HCT116 (cell line): ENCODE measurements around the gene IGLL1. TPM values are rescaled to one million over a fixed set of nuclear protein-coding genes. Genes with fewer than 3 reads are reported as not detected.
"Not testable (repeated sequence)": the region's sequence is repeated elsewhere in the genome, so short reads cannot be mapped to it uniquely, and the experiment has no call there.

Experiments
- ATAC-seq: fragments of 200-7000 bp; cut with Tn5 transposase; 2 replicates; pipeline ENCODE4 v1.9.1; 2020; ENCODE audit warnings: mild to moderate bottlenecking, moderate library complexity
- BruUV-seq: library from RNA; stranded (reverse); fragments of 400-500 nt; replicated peaks from 2 replicates; lab custom pipeline; 2021; lab: Mats Ljungman, UMichigan
- CTCF ChIA-PET: fragments of 300-600 bp; sonication (Branson Sonifier 250); formaldehyde crosslinking; loops from one replicate; lab custom pipeline; 2021; ENCODE audit warnings: antibody characterized with exemption; lab: Charles Lee
- POLR2A ChIA-PET: fragments of 300-600, 350-600 bp; sonication (Branson Sonifier 250); formaldehyde crosslinking; loops from one replicate; lab custom pipeline; 2021; ENCODE audit warnings: antibody characterized with exemption; lab: Charles Lee
- RAD21 ChIA-PET, 2 experiments: fragments of 300-600 bp; sonication (Branson Sonifier 250); formaldehyde crosslinking; loops; one replicate each; lab custom pipeline; 2023; ENCODE audit warnings: low total read pairs in 2 of 2; ENCODE audit not compliant: uncharacterized antibody in 2 of 2, unreplicated experiment in 2 of 2, low non-redundant PET in 1 of 2; lab: Charles Lee
- DNase-seq: peaks from one replicate; pipeline ENCODE4 v3.0.0-alpha.2; 2010; ENCODE audit warnings: low read depth, low spot score
- H2AFZ ChIP-seq: fragments of 200-600 bp; shearing (Covaris generic), sonication (generic); 2 replicates; pipeline ENCODE4 v1.6.1; 2017; ENCODE audit warnings: low read depth, mixed run types, mixed read lengths, antibody characterized with exemption, low read length; ENCODE audit not compliant: poor library complexity, severe bottlenecking
- H3K27ac ChIP-seq: 2 replicates; pipeline ENCODE4 v1.5.1; 2012; ENCODE audit warnings: low read depth, low read length
- H3K27me3 ChIP-seq: fragments of 200-600 bp; sonication (generic); 2 replicates; pipeline ENCODE4 v1.6.1; 2016; ENCODE audit warnings: mixed run types, low read length, mixed read lengths; ENCODE audit not compliant: insufficient read depth
- H3K36me3 ChIP-seq, 2 experiments: fragments of 200-500 bp in 1 of 2; fragments of 200-600 bp in 1 of 2; sonication (Bioruptor generic) in 1 of 2; sonication (generic) in 1 of 2; 2 replicates each; pipeline versions ENCODE4 v1.5.1 to v1.6.1; 2014 to 2016; ENCODE audit warnings: low read length in 2 of 2, inconsistent platforms in 1 of 2, mixed read lengths in 1 of 2, mixed run types in 1 of 2; ENCODE audit not compliant: insufficient read depth in 2 of 2, control insufficient read depth in 1 of 2
- H3K4me1 ChIP-seq, 2 experiments: fragments of 200-600 bp in 1 of 2; sonication (generic) in 1 of 2; 2 replicates each; pipeline versions ENCODE4 v1.5.1 to v1.6.1; 2012 to 2017; ENCODE audit warnings: low read length in 2 of 2, inconsistent platforms in 1 of 2, mild to moderate bottlenecking in 1 of 2, mixed read lengths in 1 of 2, mixed run types in 1 of 2, moderate library complexity in 1 of 2; ENCODE audit not compliant: insufficient read depth in 2 of 2, control insufficient read depth in 1 of 2
- H3K4me2 ChIP-seq: fragments of 200-600 bp; sonication (generic); 2 replicates; pipeline ENCODE4 v1.6.1; 2017; ENCODE audit warnings: mixed run types, low read length, mixed read lengths
- H3K4me3 ChIP-seq, 2 experiments: fragments of 200-600 bp in 1 of 2; sonication (generic) in 1 of 2; replicated peaks in 1 of 2; 2 replicates each; pipeline ENCODE4 v1.5.1; 2011 to 2016; ENCODE audit warnings: low read length in 2 of 2, control low read depth in 1 of 2, low read depth in 1 of 2, mild to moderate bottlenecking in 1 of 2, mixed read lengths in 1 of 2, mixed run types in 1 of 2
- H3K79me2 ChIP-seq: fragments of 200-600 bp; sonication (generic); 2 replicates; pipeline ENCODE4 v1.6.1; 2017; ENCODE audit warnings: mild to moderate bottlenecking, mixed run types, low read length, moderate library complexity, mixed read lengths; ENCODE audit not compliant: insufficient read depth
- H3K9ac ChIP-seq: fragments of 200-600 bp; sonication (generic); 2 replicates; pipeline ENCODE4 v1.6.1; 2016; ENCODE audit warnings: low read length, mixed read lengths
- H3K9me2 ChIP-seq: fragments of 200-600 bp; sonication (generic), shearing (Covaris generic); 2 replicates; pipeline ENCODE4 v1.6.1; 2017; ENCODE audit warnings: mixed run types, mild to moderate bottlenecking, moderate library complexity; ENCODE audit not compliant: insufficient read depth
- H3K9me3 ChIP-seq, 2 experiments: fragments of 200-500 bp in 1 of 2; fragments of 200-600 bp in 1 of 2; sonication (Bioruptor generic) in 1 of 2; sonication (generic) in 1 of 2; 2 replicates each; pipeline ENCODE4 v1.6.1; 2014 to 2017; ENCODE audit warnings: low read length in 2 of 2, mixed read lengths in 2 of 2, inconsistent platforms in 1 of 2, low read depth in 1 of 2, mild to moderate bottlenecking in 1 of 2, mixed run types in 1 of 2, moderate library complexity in 1 of 2; ENCODE audit not compliant: control insufficient read depth in 1 of 2, insufficient read depth in 1 of 2
- H4K20me1 ChIP-seq: fragments of 200-600 bp; sonication (generic), shearing (Covaris generic); 2 replicates; pipeline ENCODE4 v1.6.1; 2017; ENCODE audit warnings: mixed run types, mild to moderate bottlenecking, moderate library complexity; ENCODE audit not compliant: insufficient read depth
- CEBPB ChIP-seq: IDR thresholded peaks from 2 replicates; pipeline ENCODE4 v1.6.1; 2012; ENCODE audit warnings: low read depth
- EGR1 ChIP-seq: IDR thresholded peaks from 2 replicates; pipeline ENCODE4 v1.6.1; 2012; ENCODE audit warnings: low read depth
- ELF1 ChIP-seq: IDR thresholded peaks from 2 replicates; pipeline ENCODE4 v1.6.1; 2012; ENCODE audit warnings: low read depth, borderline replicate concordance
- EZH2phosphoT487 ChIP-seq: fragments of 200-600 bp; IDR thresholded peaks from 2 replicates; pipeline ENCODE4 v1.6.1; 2018; ENCODE audit warnings: antibody characterized with exemption, borderline replicate concordance
- FOSL1 ChIP-seq: IDR thresholded peaks from 2 replicates; pipeline ENCODE4 v1.6.1; 2012; ENCODE audit warnings: low read depth
- POLR2A ChIP-seq: IDR thresholded peaks from 2 replicates; pipeline ENCODE4 v1.7.0; 2011; ENCODE audit warnings: borderline replicate concordance; ENCODE audit not compliant: insufficient read depth, insufficient read length; ENCODE audit errors: extremely low read depth
- POLR2AphosphoS5 ChIP-seq: IDR thresholded peaks from 2 replicates; pipeline ENCODE4 v1.6.1; 2011; ENCODE audit warnings: mild to moderate bottlenecking, low read depth, low read length, moderate library complexity
- RAD21 ChIP-seq: IDR thresholded peaks from 2 replicates; pipeline ENCODE4 v1.6.1; 2012; ENCODE audit warnings: low read depth, mild to moderate bottlenecking
- SIN3A ChIP-seq: IDR thresholded peaks from 2 replicates; pipeline ENCODE4 v1.6.1; 2012; ENCODE audit warnings: low read depth
- SP1 ChIP-seq: IDR thresholded peaks from 2 replicates; pipeline ENCODE4 v1.6.1; 2012; ENCODE audit warnings: low read depth
- intact Hi-C: fragments of 100-400 bp; cut with micrococcal nuclease; formaldehyde crosslinking; loops from 2 replicates; pipeline ENCODE4 v1.10.0; 2022
- total RNA-seq: library from RNA; stranded (reverse); gene quantifications from one replicate; pipeline ENCODE4 v1.2.1, GENCODE V29; 2021; ENCODE audit not compliant: unreplicated experiment
- TF ChIP-seq, protein P1 (sequence below), 3 experiments: fragments of 200-600 bp in 1 of 3; sonication (generic) in 1 of 3; IDR thresholded peaks in 2 of 3; conservative IDR thresholded peaks in 1 of 3; 2 replicates each; pipeline ENCODE4 v1.5.1; 2012 to 2017; ENCODE audit warnings: low read depth in 2 of 3, low read length in 2 of 3, antibody characterized with exemption in 1 of 3, borderline replicate concordance in 1 of 3, control low read depth in 1 of 3, mild to moderate bottlenecking in 1 of 3, mixed read lengths in 1 of 3, mixed run types in 1 of 3, moderate library complexity in 1 of 3; ENCODE audit not compliant: insufficient read depth in 1 of 3
- TF ChIP-seq, protein P2 (sequence below): IDR thresholded peaks from 2 replicates; pipeline ENCODE4 v1.6.1; 2011; ENCODE audit warnings: mild to moderate bottlenecking, low read length, moderate library complexity; ENCODE audit not compliant: insufficient replicate concordance; ENCODE audit errors: extremely low read depth

Gene IGLL1
- total RNA-seq, 1 experiment from 2014 or later, result not detected

DNA sequence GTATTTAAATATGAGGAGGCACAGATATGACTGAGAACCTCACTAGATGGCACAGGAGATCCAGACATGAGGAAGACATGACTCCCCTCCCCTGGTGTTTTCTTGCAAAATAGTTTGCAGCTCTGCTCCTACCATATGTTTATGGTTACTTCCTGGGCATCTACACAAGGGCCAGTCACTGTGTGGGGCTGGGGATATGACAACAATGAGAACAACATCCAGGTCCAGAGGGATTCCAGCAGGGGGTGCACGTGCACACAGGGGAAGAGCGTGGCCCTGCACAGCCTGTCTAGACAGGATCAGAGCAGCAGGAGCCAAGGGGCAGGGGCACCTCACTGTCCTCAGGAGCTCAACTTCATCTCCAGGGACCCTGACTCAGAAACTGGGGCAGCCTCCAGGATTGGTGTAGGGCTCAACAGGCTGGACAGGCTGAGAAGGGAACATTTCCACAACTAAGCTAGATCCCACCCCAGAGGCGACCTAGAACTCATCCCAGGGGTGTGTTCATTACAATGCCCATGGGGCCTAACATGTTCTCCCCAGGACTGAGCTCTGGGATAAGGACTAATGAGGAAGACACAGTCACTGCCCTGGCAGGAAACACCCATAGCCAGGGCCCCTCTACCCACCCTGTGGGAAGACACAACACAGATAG, 47.4 kb upstream of the IGLL1 start:
- CTCF ChIA-PET, RAD21 ChIA-PET, H3K4me2 ChIP-seq, H4K20me1 ChIP-seq, H2AFZ ChIP-seq, BruUV-seq, H3K9me2 ChIP-seq, H3K27ac ChIP-seq, H3K4me1 ChIP-seq, H3K36me3 ChIP-seq, H3K4me3 ChIP-seq, intact Hi-C loops, POLR2A ChIA-PET, H3K9ac ChIP-seq, H3K27me3 ChIP-seq, DNase-seq, H3K79me2 ChIP-seq, H3K9me3 ChIP-seq: not testable (repeated sequence)
- TF ChIP-seq RAD21, result peak; percentile 52; the same call in 1 of the 2 replicates
- TF ChIP-seq, protein P1, sequence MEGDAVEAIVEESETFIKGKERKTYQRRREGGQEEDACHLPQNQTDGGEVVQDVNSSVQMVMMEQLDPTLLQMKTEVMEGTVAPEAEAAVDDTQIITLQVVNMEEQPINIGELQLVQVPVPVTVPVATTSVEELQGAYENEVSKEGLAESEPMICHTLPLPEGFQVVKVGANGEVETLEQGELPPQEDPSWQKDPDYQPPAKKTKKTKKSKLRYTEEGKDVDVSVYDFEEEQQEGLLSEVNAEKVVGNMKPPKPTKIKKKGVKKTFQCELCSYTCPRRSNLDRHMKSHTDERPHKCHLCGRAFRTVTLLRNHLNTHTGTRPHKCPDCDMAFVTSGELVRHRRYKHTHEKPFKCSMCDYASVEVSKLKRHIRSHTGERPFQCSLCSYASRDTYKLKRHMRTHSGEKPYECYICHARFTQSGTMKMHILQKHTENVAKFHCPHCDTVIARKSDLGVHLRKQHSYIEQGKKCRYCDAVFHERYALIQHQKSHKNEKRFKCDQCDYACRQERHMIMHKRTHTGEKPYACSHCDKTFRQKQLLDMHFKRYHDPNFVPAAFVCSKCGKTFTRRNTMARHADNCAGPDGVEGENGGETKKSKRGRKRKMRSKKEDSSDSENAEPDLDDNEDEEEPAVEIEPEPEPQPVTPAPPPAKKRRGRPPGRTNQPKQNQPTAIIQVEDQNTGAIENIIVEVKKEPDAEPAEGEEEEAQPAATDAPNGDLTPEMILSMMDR (IDR thresholded peaks at IDR 0.05 in 2 of 3, conservative IDR thresholded peaks at IDR 0.05 in 1 of 3; ENCODE audit: borderline replicate concordance in 1 of 3, insufficient read depth in 1 of 3, low read depth in 2 of 3, low read length in 2 of 3), result peak; percentile 20 to 48 (median 44); a peak in 5 of 6 replicates
- ATAC-seq, result peak; percentile 95

DNA sequence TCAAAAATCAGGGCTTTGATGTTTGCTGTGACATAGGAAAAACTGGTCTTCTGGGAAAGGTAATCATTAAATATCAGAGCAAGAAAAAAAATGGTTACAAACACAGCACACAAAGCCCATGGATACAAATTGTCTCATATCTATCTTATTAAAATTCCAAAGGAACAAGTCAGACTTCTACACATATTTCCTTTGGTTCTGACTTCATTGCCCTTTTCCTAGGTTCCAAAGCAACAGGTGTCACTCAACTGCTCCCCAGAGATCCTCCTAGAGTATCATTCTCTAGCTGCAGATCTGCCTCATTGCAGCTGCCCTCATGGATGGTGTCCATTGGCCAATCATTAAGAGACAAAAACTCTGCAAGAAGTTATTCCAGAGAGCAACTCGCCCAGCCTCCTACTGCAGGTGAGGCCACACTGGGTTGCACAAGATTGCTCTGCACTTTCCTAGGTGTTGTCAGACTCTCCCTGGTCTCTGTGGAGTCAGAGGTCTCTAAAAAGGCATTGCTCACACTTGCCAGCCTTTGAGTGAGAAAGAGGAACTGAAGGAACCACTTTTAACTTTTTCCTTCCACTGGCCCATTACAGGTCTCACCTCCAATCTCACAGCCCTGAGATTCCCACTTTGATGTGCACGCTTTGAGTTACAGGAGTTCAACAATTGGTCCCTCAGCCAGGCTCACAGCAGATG, 46.3 kb upstream of the IGLL1 start:
- RAD21 ChIA-PET, result no interaction called here
- intact Hi-C loops, result no loop called here
- no peak for TF ChIP-seq POLR2AphosphoS5
- no peak for TF ChIP-seq POLR2A
- TF ChIP-seq CEBPB, result no peak
- no peak for TF ChIP-seq SP1
- TF ChIP-seq, protein P2, sequence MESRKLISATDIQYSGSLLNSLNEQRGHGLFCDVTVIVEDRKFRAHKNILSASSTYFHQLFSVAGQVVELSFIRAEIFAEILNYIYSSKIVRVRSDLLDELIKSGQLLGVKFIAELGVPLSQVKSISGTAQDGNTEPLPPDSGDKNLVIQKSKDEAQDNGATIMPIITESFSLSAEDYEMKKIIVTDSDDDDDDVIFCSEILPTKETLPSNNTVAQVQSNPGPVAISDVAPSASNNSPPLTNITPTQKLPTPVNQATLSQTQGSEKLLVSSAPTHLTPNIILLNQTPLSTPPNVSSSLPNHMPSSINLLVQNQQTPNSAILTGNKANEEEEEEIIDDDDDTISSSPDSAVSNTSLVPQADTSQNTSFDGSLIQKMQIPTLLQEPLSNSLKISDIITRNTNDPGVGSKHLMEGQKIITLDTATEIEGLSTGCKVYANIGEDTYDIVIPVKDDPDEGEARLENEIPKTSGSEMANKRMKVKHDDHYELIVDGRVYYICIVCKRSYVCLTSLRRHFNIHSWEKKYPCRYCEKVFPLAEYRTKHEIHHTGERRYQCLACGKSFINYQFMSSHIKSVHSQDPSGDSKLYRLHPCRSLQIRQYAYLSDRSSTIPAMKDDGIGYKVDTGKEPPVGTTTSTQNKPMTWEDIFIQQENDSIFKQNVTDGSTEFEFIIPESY, result no peak
- no peak for TF ChIP-seq ELF1
- no peak for TF ChIP-seq FOSL1
- TF ChIP-seq SIN3A, result no peak
- no peak for TF ChIP-seq EGR1
- TF ChIP-seq EZH2phosphoT487, result no peak
- TF ChIP-seq, protein P1 (IDR thresholded peaks at IDR 0.05 in 2 of 3, conservative IDR thresholded peaks at IDR 0.05 in 1 of 3; ENCODE audit: borderline replicate concordance in 1 of 3, insufficient read depth in 1 of 3, low read depth in 2 of 3, low read length in 2 of 3), result no peak

More for the DNA sequence above, 46.3 kb upstream of the IGLL1 start:
- Histone ChIP-seq H3K27me3 (no peaks in the 10 kb centered on the region), H2AFZ (no peak overlapping the region), H3K36me3 (no peaks in the 10 kb centered on the region), H3K4me3 (no peak overlapping the region), H3K9ac (no peak overlapping the region), H4K20me1 (no peaks in the 10 kb centered on the region), H3K9me2 (no peaks in the 10 kb centered on the region), H3K79me2 (no peaks in the 10 kb centered on the region), H3K9me3 (no peaks in the 10 kb centered on the region), H3K4me1 (no peaks in the 10 kb centered on the region), H3K27ac (no peak overlapping the region), H3K4me2 (no peak overlapping the region)
- DNase-seq, result no peak
- POLR2A ChIA-PET, result no interaction called here
- CTCF ChIA-PET, result no interaction called here
- BruUV-seq, result no TSS peak
- ATAC-seq, result no peak
